Lung microvascular endothelial cell (primary cell): ENCODE results near the gene LYG1. TPM values are rescaled to one million over a fixed set of nuclear protein-coding genes. Genes with fewer than 3 reads are reported as not detected.
"Not testable (repeated sequence)": the region's sequence is repeated elsewhere in the genome, so short reads cannot be mapped to it uniquely, and the experiment has no call there.

Source experiments
- DNase-seq, 2 donors: peaks; one replicate each; pipeline versions ENCODE4 v3.0.0 to v3.0.0-alpha.2; 2010; ENCODE audit warnings: low read depth in 2 of 2
- total RNA-seq: library from RNA; depleted of rRNA; stranded (reverse); fragments of >200 nt; gene quantifications from 2 replicates; pipeline ENCODE4 v1.2.1, GENCODE V29; 2014

Gene LYG1
- 0.22 and 0.40 TPM in 2 replicates for total RNA-seq

- not testable (repeated sequence) for DNase-seq
These were observed at the start of gene LYG1 for GRCh38 chr2:99301097-99301496. TSS of gene LYG1 (minus strand) at chr2:99301197. CDS start at chr2:99295670, 5,527 bp downstream.

DNA sequence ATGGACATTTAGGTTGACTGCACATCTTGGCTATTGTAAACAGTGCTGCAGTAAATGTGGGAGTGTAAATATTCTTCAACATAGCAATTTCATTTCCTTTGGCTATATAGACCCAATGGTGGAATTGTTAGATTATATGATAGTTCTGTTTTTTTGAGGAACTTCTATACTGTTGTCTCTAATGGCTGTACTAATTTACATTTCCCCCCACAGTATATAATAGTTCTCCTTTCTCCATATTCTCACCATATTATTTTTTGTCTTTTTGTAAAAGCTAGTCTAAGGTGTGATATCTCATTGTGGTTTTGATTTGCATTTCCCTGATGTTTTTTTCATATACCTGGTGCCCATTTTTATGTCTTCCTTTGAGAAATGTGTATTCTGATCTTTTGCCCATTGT lies 49.2 kb upstream of the LYG1 start:
- DNase-seq: no peak

- no peak for DNase-seq
These were observed 47.2 kb upstream of the LYG1 start for GRCh38 chr2:99348173-99348572.

GRCh38 chr2:99346218-99346617 lies 45.2 kb upstream of the LYG1 start:
- DNase-seq: no peak

- DNase-seq: not testable (repeated sequence)
These were observed 44.4 kb upstream of the LYG1 start for GRCh38 chr2:99345446-99345845.

DNA sequence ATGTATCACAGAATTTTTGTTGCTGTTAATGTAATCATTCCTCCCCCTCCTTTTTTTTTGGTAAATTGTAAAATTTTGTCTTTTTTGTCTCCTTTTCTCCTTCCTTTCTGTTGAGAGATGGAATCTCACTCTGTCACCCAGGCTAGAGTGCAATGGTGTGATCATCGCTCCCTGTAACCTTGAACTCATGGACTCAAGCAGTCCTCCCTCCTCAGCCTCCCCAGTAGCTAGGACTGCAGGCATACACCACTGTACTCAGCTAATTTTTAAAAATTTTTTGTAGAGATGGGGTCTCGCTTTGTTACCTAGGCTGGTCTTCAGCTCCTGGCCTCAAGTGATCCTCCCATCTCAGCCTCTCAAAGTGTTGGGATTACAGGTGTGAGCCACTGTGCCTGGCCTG lies 41.5 kb upstream of the LYG1 start:
- DNase-seq: no peak

- DNase-seq: no peak
These were observed 39.8 kb upstream of the LYG1 start for GRCh38 chr2:99340669-99341236.

DNA sequence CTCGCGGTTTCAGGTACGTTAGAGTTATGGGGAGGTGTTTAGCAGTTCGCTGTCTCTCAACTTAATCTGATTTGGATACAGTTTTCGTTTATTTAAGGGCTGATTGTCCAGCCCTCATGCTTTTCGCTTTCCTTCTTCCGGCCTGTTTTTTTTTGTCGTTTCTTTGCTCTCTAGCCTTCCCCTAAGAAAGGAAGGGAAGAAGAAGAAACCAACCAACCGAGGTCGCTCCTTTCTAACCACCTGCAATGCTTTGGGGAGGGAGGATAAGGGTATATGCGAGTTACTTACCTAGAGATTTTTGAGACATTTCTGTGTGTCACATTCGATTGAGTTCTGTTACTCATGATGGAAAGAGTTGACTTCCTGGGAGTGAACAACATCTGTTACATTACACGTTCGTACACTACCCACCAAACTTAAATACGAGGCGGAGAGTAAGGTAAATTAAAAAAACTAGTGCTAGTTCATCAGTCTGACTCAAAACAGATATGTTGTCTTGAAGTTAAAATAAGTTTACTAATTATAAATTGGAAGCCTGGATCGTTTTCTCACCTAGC lies 37.1 kb upstream of the LYG1 start:
- peak; percentile 12 to 31 for DNase-seq

GRCh38 chr2:99337113-99338028 lies 36.4 kb upstream of the LYG1 start, which contains the start of gene EIF5B:
TSS of gene EIF5B (plus strand) at chr2:99337389. CDS start at chr2:99337555, 166 bp downstream.
- DNase-seq: peak; percentile 98

DNA sequence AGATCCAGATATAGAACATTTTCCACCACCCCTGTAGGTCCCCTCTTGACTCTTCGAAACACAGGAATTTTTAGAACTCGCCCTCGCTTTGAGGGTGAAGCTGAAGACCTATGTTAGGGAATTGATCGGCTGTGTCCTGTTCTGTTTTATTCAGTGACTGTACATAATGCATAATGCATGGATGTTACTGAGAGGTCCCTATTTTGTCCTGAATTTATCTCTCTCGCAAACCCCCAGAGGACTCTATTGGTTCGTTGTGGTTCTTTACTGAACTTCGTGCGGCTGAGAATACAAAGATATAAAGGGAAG lies 35.8 kb upstream of the LYG1 start:
- no peak for DNase-seq

- peak; percentile 100 for DNase-seq
These were observed 35.2 kb upstream of the LYG1 start, which contains the start of gene TXNDC9 for GRCh38 chr2:99335911-99336803. TSS of gene TXNDC9 (minus strand) at chr2:99336333. CDS start at chr2:99333210, 3,123 bp downstream.

GRCh38 chr2:99325384-99325783 lies 24.4 kb upstream of the LYG1 start:
- DNase-seq: no peak

DNA sequence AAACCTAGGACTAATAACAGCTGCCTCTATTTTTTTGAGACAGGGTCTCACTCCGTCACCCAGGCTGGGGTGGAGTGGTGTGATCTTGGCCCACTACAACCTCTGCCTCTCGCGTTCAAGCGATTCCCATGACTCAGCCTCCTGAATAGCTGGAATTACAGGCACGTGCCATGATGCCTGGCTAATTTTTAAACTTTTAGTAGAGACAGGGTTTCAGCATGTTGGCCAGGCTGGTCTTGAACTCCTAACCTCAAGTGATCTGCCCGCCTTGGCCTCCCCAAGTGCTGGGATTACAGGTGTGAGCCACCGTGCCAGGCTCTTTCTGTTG lies 16.8 kb upstream of the LYG1 start:
- DNase-seq: not testable (repeated sequence)

DNA sequence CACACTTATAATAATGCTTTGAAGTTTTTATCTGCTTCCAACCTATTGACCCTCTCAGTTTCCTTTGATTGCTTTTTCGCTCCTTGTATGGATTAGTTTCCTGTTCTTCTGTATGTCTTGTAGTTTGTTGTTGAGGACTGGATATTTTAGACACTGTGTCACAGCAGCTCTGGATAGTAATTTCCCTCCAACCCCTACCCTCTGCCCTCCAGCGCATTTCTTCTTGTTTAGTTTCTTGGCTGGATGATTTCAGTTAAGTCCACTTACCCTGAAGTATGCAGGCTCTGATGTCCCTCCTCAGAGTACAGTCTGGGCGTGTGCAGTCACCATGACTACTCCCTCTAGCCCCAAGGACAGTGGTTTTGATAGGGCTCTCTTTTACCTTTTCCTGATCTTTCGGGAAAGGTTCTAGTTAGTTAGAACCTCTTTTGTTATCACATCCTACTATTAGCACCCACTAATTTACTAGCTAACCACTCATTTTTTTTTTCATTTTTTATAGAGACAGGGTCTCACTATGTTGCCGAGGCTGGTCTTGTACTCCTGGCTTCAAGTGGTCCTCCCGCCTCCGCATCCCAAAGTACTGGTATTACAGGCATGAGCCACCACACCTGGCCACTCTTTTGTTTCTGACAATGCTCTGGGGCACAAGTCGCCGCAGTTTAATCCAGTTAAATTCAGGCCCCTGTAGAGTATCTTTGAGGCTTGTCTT lies 16.3 kb upstream of the LYG1 start:
- DNase-seq: no peak

GRCh38 chr2:99299580-99299979 lies 1.4 kb downstream of the LYG1 start:
- no peak for DNase-seq

DNA sequence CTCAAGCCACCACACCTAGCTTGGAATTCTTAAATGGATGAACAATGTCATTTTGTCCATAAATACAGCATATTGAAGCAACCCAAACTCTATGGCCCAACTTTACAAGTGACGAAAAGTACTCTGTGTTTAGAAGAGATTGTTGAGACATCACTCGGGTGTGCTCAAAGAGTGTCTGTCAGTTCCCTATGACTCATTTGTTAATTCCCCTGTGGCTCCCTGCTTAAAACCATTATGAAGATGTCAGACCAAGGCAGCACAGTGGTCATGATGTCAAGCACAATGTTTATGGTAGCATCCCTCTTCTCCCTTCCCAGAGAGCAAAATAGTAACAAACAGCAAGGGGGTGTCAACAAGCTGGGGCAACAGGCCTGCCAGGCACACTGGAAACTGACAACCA lies 3.0 kb downstream of the LYG1 start:
- no peak for DNase-seq

- DNase-seq: no peak
These were observed 15.5 kb downstream of the LYG1 start for GRCh38 chr2:99285526-99285925.

DNA sequence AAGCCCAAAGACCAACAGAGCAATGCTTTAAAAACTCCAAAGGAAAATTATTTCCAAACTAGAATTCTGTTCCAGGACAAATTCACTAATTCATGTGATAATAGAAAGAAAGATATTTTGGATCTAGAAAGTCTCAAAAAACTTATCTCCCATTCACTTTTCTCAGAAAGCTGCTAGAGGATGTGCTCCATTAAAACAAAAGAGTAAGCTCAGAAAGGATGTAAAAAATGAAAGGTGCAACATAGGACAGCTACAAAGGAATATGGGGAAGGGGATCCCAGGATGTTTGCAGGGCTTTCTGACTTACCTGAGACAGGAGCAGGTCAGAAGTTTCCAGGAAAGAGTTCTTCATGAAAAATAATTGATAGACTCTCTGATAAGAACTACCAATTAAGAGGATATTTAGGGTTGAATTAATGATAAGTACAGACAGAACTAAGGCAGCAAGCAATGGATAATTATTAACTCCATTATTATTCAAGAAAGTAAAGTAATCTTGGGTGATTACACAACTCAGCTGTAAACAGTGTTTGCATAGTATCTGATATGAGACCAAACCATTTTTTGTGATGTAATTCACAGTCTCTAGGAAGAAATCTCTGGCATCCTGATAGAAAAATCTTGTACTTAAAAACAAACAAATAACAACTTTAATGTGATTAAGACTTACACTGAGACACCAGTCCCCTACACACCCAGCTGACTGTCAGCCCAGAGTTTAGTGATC lies 20.9 kb downstream of the LYG1 start:
- DNase-seq: no peak

DNA sequence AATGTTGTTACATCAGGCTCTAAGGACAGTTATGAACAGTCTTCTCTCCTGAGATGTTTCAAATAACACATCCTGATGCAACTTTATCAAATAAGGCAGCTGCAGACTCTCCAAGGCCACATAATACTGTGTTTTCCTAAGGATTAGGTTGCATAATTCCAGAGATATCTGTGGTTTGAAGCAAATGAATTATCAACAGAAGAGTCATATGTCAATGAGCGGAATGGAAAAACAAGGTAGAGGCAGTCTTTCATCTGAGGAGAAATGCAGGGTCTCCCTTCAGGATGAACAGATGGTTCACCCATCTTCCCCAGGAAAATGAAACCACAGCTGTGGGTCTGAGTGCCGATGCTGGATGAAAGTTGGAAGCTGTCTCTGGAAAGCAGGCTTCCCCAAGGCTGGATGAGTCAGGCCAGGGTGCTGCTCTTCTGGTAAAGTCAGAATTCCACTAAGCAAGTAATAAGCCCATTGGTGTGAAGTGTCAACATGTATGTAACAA lies 22.2 kb downstream of the LYG1 start:
- no peak for DNase-seq

DNA sequence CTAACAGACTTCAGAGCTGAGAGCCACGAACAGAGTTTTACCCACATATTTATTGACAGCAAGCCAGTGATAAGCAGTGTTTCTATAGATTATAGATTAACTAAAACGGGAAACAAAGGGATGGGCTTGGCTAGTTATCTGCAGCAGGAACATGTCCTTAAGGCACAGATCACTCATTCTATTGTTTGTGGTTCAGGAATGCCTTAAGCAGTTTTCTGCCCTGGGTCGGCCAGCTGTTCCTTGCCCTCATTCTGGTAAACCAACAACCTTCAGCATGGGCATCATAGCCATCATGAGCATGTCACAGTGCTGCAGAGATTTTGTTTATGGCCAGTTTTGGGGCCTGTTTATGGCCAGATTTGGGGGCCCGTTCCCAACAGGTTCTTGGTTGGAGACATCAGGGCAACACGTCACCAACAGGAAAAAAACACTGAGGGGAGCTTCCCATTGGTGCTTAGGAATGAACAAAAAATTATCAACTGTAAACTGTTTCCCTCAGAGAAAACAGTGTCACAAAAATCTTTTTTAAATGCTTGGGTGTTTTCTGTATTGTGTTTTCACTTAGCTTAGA lies 22.7 kb downstream of the LYG1 start:
- not testable (repeated sequence) for DNase-seq
